GM19240 (cell line): ENCODE results near the gene MRPS18B.

ENCODE experiments used
- DNase-seq: peaks from one replicate; pipeline ENCODE4 v3.0.0; 2011; ENCODE audit warnings: low spot score; ENCODE audit not compliant: insufficient read length

Gene MRPS18B

DNA sequence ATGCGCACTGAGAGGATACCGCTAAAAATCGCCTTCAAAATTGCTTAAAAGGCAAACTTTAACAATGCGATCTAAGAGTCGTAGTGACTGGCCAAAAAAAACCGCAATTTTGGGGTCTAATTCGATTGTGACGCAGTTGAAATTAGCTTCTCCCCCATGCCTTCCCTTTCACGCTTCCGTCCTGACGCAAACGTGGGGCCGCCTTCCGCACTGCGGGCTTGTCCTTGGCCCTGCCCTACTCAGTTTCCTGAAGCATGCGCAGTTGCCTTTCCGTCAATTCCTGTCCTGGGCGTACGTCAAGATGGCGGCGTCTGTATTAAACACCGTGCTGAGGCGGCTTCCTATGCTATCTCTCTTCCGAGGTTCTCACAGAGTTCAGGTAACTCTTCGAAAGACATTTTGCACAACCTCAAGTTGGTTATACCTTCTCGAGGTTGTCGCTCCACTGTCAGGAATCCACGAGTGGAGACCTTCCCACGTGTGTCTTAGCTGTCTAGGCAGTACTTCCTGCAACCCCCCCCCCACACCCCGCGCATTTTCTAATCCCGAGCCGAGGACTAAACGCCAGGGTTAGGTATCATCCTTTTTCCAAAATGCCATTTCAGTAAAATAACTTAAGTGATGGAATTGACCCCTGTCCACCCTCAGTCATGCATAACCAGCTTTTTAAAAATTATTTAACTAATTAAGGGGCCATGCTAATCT, at the start of gene MRPS18B:
MRPS18B (plus strand) TSS at position 276 of the 705 bp plus-strand sequence; CDS start at position 302, 26 bp downstream.
- peak; percentile 77 for DNase-seq

GRCh38 chr6:30568245-30568644, 49.4 kb upstream of the MRPS18B start:
- no peak for DNase-seq

GRCh38 chr6:30570263-30570662, 47.4 kb upstream of the MRPS18B start:
- DNase-seq, result no peak

DNA sequence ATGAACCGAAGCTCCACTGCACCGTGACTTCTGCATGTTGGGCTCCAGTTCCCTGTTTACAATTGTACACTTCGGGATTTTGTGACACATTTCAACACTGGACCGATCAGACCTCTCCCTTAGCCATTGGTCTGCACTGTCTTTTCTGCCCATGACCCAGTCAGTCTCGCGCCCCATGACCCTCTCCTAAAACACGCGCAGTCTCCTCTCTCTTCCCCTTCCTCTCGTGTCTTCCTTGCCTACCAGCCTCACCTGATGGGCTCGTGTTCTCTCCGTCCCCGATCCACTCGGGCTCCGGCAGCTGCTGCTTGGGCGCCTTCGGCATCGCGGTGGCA, 46.9 kb upstream of the MRPS18B start:
- DNase-seq, result no peak

DNA sequence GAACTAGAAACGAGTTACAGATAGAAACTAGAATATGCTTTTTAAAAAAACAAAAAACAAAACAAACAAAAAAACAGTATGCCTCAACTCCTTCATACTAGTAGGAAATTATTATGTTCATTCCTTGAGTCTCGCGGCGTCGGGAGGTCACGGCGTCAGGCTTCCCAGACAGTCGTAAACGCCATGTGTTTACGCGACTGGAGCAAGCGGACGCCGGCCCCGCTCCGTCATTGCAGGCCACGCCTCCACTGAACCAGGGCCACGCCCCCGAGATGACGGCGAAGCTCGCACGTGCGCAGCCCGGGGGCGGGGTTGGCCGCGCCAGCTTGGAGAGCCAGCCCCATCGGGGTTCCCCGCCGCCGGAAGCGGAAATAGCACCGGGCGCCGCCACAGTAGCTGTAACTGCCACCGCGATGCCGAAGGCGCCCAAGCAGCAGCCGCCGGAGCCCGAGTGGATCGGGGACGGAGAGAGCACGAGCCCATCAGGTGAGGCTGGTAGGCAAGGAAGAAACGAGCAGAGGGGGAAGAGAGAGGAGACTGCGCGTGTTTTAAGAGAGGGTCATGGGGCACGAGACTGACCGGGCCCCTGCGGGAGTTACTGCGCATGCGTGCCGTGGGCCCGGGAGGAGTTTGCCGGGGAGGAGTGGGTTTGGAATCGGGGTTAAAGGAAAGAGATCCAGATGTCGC, 46.4 kb upstream of the MRPS18B start, which contains the start of gene ABCF1:
ABCF1 (plus strand) TSS at position 368 of the 687 bp plus-strand sequence; CDS start at position 414, 46 bp downstream.
- peak; percentile 94 for DNase-seq

GRCh38 chr6:30571762-30572082, 45.9 kb upstream of the MRPS18B start:
- no peak for DNase-seq

GRCh38 chr6:30572148-30572547, 45.5 kb upstream of the MRPS18B start:
- DNase-seq, result no peak

GRCh38 chr6:30573113-30573512, 44.5 kb upstream of the MRPS18B start:
- DNase-seq, result no peak

DNA sequence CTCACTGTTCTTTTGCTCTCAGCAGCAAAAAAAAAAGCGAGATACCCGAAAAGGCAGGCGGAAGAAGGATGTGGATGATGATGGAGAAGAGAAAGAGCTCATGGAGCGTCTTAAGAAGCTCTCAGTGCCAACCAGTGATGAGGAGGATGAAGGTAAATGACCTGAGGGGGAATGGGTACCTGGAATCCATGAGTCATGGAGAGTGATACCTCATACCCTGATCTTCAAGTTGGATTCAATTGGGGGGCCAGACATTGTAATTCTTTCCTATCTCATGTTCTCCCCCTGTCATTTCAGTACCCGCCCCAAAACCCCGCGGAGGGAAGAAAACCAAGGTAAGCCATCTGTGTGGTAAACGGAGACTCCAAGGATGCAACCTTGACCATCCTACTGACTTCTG, 39.6 kb upstream of the MRPS18B start:
- DNase-seq, result no peak

DNA sequence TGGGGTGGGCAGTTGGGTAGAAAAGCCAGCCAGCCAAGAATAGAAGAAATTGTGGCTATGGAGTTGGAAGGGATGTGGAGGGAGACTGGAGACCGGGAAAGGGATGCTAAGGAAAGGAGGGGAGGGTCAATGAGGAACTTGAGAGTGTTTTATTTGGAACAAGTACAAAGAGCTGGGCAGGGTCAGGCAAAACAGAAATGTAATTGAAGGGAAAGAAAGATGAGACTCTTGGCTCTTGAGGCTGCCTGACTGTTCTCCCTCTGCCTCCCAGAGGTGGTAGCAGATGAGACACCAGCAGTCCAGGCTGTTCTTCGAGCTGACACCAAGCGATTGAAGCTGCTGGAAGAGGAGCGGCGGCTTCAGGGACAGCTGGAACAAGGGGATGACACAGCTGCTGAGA, 33.7 kb upstream of the MRPS18B start:
- no peak for DNase-seq

GRCh38 chr6:30589754-30590358, 27.8 kb upstream of the MRPS18B start:
- no peak for DNase-seq

DNA sequence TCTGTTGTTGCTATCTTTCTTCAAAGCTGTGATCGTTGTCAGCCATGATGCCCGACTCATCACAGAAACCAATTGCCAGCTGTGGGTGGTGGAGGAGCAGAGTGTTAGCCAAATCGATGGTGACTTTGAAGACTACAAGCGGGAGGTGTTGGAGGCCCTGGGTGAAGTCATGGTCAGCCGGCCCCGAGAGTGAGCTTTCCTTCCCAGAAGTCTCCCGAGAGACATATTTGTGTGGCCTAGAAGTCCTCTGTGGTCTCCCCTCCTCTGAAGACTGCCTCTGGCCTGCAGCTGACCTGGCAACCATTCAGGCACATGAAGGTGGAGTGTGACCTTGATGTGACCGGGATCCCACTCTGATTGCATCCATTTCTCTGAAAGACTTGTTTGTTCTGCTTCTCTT, 27.1 kb upstream of the MRPS18B start:
- DNase-seq, result no peak

DNA sequence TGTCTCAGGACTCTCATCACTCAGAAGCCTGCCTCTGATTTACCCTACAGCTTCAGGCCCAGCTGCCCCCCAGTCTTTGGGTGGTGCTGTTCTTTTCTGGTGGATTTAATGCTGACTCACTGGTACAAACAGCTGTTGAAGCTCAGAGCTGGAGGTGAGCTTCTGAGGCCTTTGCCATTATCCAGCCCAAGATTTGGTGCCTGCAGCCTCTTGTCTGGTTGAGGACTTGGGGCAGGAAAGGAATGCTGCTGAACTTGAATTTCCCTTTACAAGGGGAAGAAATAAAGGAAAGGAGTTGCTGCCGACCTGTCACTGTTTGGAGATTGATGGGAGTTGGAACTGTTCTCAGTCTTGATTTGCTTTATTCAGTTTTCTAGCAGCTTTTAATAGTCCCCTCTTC, 26.6 kb upstream of the MRPS18B start:
- no peak for DNase-seq

- DNase-seq, result no peak
Measured at GRCh38 chr6:30592287-30592686, 25.4 kb upstream of the MRPS18B start.

- DNase-seq, result peak; percentile 77
Measured at GRCh38 chr6:30597315-30598144, 20.1 kb upstream of the MRPS18B start.

DNA sequence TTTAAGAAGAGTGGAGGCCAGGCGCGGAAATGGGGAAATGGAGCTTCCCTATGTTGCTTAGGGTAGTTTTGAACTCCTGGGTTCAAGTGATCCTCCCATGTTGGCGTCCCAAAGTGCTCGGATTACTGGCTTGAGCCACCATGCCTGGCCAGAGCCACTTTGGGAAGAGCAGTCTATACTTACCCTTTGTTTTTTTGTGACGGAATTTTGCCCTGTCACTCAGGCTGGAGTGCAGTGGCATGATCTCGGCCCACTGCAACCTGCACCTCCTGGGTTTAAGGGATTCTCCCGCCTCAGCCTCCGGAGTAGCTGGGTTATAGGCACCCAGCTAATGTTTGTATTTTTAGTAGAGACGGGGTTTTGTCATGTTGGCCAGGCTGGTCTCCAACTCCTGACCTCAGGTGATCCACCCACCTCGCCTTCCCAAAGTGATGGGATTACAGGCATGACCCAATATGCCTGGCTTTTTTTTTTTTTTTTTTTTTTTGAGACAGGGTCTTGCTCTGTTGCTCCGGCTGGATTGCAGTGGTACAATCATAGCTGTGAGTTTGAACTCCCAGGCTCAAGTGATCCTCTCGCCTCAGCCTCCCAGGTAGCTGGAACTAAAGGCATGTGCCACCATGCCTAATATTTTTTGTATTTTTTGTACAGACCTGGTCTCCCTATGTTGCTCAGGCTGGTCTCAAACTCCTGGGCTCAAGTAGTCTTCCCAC, 18.6 kb upstream of the MRPS18B start:
- DNase-seq, result no peak

DNA sequence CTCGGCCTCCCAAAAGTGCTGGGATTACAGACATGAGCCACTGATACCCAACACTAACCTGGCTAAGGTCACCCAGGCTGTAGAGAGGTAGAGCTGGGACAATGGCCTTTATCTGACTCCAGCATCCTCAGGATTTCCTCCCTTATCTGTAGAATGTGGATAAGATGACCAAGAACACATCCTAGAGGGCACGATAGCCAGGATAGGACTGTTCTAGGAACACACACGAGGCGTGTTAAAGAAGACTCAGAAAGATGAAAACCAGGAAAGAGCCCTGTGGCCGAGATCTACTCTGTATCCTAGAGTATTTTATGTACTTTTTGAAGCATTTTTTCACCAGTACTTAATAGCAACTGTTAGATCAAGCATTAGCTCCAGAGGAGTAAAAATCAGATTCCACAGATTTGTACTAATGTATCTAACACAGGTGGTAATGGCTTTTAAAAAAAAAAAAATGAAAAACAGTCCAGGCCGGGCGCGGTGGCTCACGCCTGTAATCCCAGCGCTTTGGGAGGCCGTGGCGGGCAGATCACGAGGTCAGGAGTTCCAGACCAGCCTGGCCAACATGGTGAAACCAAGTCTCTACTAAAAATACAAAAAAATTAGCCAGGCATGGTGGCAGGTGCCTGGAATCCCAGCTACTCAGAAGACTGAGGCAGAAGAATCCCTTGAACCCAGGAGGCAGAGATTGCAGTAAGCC, 17.9 kb upstream of the MRPS18B start:
- DNase-seq, result no peak

DNA sequence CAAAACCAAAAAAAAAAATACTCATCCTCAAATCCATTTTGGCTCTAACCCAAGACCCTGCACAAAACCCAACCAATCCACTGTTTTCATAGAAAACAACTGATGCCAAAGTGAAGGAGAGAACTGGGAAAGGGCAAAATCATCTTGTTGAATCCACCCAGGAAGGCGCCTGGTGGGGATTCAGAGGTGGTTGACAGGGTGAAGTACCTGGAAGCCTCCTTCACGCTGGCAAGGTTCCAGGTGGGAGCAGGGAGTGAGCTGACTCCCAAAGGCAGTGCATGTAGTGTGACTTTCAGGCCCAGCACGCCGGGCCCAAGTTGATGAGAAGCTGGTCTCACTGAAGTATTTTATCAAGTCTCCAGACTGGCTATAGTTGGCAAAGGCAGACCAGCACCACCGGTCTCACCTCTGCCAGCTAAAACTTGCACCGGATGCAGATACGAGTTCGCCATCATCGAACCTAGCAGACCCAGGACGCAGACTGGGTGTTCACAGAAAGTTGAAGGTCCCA, 17.1 kb upstream of the MRPS18B start:
- no peak for DNase-seq

DNA sequence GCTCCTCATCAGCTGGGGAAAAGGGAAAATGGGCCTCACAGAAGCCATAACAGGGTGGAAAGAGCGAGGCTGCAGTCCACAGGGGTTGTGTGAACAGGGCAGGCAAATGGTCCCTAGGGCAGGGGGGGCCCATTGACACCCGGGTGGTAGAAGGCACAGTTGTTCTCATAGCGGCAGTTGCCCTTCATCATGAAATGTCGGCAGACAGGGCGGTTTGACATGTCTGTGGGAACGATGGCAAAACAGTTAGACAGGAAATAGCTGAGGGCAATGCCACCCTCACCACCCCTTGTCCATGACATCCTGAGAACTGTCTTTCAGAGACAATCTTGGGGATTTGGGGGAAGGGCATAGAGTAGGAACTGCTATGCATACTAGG, 16.2 kb upstream of the MRPS18B start:
- no peak for DNase-seq

DNA sequence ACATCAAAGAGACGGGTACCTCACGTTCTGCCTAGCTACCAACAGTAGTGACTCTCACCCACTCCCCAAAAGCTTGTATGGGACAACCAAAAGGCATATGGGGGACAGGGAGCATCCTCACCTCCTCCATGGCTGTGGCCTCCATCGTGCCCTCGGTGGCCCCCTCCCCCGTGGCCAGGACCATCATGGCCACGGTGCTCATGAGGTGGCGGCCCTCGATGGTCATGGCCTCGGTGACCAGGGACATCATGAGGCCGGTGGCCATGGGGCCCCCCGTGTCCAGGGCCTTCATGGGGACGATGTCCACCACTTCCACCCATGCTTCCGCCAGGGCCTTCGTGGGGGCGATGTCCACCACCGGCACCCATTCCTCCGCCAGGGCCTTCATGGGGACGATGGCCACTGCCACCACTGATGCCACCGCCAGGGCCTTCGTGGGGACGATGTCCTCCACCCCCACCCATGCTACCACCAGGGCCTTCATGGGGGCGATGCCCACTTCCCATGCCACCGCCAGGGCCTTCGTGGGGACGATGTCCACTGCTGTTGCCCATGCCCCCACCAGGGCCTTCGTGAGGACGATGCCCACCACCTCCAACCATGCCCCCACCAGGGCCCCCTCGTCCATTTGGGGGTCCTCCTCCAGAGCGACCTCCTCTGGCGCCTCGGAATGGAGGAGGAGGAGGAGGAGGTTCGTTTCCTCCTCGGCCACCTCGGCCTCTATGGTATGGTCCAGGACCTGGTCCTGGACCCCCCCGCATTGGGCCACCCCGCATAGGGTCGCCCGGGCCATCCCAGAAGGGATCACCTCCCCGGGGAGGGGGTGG, 15.6 kb upstream of the MRPS18B start:
- no peak for DNase-seq
